Smooth muscle cell (in vitro differentiated cells): ENCODE data around the gene PRDM1. TPM values are rescaled to one million over a fixed set of nuclear protein-coding genes. Genes with fewer than 3 reads are reported as not detected.
"Not testable (repeated sequence)": the region's sequence is repeated elsewhere in the genome, so short reads cannot be mapped to it uniquely, and the experiment has no call there.

Source experiments
- DNase-seq: peaks from one replicate; lab custom pipeline; 2025; ENCODE audit not compliant: unreplicated experiment; lab: John Stamatoyannopoulos, UW
- H2AFZ ChIP-seq: fragments of 200-600 bp; sonication (generic); 2 replicates; pipeline ENCODE4 v1.6.0; 2016; ENCODE audit warnings: antibody characterized with exemption, low read depth, mild to moderate bottlenecking
- H3F3A ChIP-seq: fragments of 200-600 bp; sonication (generic); 2 replicates; pipeline ENCODE4 v1.6.0; 2017; ENCODE audit warnings: antibody characterized with exemption, low read depth
- H3K27ac ChIP-seq: fragments of 200-600 bp; sonication (generic); 2 replicates; pipeline ENCODE4 v1.5.1; 2016; ENCODE audit warnings: low read depth, mild to moderate bottlenecking
- H3K27me3 ChIP-seq: fragments of 200-600 bp; sonication (generic); 2 replicates; pipeline ENCODE4 v1.6.1; 2016; ENCODE audit warnings: low read depth, mild to moderate bottlenecking
- H3K36me3 ChIP-seq: fragments of 200-600 bp; sonication (generic); 2 replicates; pipeline ENCODE4 v1.5.1; 2016; ENCODE audit warnings: low read depth
- H3K4me1 ChIP-seq: fragments of 200-600 bp; sonication (generic); 2 replicates; pipeline ENCODE4 v1.5.1; 2016; ENCODE audit warnings: low read depth
- H3K4me2 ChIP-seq: fragments of 200-600 bp; sonication (generic); 2 replicates; pipeline ENCODE4 v1.6.0; 2016; ENCODE audit warnings: mild to moderate bottlenecking
- H3K4me3 ChIP-seq: fragments of 200-600 bp; sonication (generic); 2 replicates; pipeline ENCODE4 v1.5.1; 2016; ENCODE audit warnings: mild to moderate bottlenecking
- H3K79me2 ChIP-seq: fragments of 200-600 bp; sonication (generic); 2 replicates; pipeline ENCODE4 v1.6.0; 2016; ENCODE audit warnings: low read depth, mild to moderate bottlenecking
- H3K9ac ChIP-seq: fragments of 200-600 bp; sonication (generic); 2 replicates; pipeline ENCODE4 v1.6.0; 2016; ENCODE audit warnings: low read depth
- H3K9me3 ChIP-seq: fragments of 200-600 bp; sonication (generic); replicated peaks from 2 replicates; pipeline ENCODE4 v1.5.1; 2016; ENCODE audit warnings: low read depth
- H4K20me1 ChIP-seq: fragments of 200-600 bp; sonication (generic); 2 replicates; pipeline ENCODE4 v1.6.0; 2016; ENCODE audit warnings: low read depth
- WGBS: methylation state at CpG from one replicate; pipeline ENCODE4 v1.1.7; 2016; ENCODE audit warnings: low lambda C conversion rate; 5-methylcytosine and 5-hydroxymethylcytosine counted together
- polyA plus RNA-seq: library from polyadenylated mRNA; unstranded; fragments of >200 nt; fragmentation: Nextera tagmentation; extraction: Ambion mirVana; gene quantifications from 2 replicates; pipeline ENCODE4 v1.2.1, GENCODE V29; 2016
- total RNA-seq: library from RNA; depleted of rRNA; stranded (reverse); fragments of >200 nt; gene quantifications from 2 replicates; pipeline ENCODE4 v1.2.3, GENCODE V29; 2014
- TF ChIP-seq, protein P1 (sequence below): fragments of 200-600 bp; sonication (generic); IDR thresholded peaks from 2 replicates; pipeline ENCODE4 v1.5.1; 2017; ENCODE audit warnings: borderline replicate concordance, mild to moderate bottlenecking, antibody characterized with exemption; ENCODE audit not compliant: insufficient read depth, poor library complexity, severe bottlenecking

PRDM1 gene
- total and polyA plus RNA-seq, 2 experiments from 2014 or later, result 15.1 to 15.6 TPM

DNA sequence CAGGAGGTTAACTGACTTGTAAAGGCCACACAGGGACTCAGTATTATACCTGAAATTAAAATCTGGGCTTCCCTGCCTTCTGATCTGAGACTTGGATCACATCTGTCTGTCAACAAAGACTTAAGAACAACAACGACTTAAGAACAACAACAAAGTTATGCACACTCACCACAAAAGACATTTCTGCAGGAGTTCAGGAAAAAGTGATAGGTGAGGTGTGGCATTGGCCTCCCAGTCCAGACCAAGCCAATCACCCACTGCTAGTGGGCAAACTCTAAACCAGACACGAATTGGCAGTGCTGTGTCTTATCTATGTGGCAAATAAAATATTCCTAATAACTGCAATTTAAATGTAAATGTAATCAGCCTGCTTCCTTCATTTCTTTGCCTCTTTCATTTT, 61.3 kb downstream of the PRDM1 start:
- Histone ChIP-seq H3K4me1 (no peaks in the 10 kb centered on the region), H3K9me3 (no peaks in the 10 kb centered on the region), H3K9ac (no peak overlapping the region), H2AFZ (no peak overlapping the region), H3K27ac (no peak overlapping the region), H3K4me3 (no peak overlapping the region), H4K20me1 (no peaks in the 10 kb centered on the region), H3K79me2 (no peaks in the 10 kb centered on the region), H3F3A (no peaks in the 10 kb centered on the region), H3K27me3 (no peaks in the 10 kb centered on the region), H3K36me3 (no peaks in the 10 kb centered on the region), H3K4me2 (no peak overlapping the region)
- WGBS, result 57% methylated on average over 2 of the region's 2 CpGs
- DNase-seq, result no peak
- TF ChIP-seq, protein P1, sequence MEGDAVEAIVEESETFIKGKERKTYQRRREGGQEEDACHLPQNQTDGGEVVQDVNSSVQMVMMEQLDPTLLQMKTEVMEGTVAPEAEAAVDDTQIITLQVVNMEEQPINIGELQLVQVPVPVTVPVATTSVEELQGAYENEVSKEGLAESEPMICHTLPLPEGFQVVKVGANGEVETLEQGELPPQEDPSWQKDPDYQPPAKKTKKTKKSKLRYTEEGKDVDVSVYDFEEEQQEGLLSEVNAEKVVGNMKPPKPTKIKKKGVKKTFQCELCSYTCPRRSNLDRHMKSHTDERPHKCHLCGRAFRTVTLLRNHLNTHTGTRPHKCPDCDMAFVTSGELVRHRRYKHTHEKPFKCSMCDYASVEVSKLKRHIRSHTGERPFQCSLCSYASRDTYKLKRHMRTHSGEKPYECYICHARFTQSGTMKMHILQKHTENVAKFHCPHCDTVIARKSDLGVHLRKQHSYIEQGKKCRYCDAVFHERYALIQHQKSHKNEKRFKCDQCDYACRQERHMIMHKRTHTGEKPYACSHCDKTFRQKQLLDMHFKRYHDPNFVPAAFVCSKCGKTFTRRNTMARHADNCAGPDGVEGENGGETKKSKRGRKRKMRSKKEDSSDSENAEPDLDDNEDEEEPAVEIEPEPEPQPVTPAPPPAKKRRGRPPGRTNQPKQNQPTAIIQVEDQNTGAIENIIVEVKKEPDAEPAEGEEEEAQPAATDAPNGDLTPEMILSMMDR, result no peak

GRCh38 chr6:106149472-106150069, 63.4 kb downstream of the PRDM1 start:
- Histone ChIP-seq H3K9me3 (no peaks in the 10 kb centered on the region), H3F3A (no peaks in the 10 kb centered on the region), H3K27me3 (no peaks in the 10 kb centered on the region), H3K4me3 (no peak overlapping the region), H3K9ac (no peak overlapping the region), H3K36me3 (no peaks in the 10 kb centered on the region), H3K4me1 (no peaks in the 10 kb centered on the region), H3K27ac (no peak overlapping the region), H4K20me1 (no peaks in the 10 kb centered on the region), H3K4me2 (no peak overlapping the region), H3K79me2 (no peaks in the 10 kb centered on the region), H2AFZ (no peak overlapping the region)
- no peak for DNase-seq
- 89% methylated on average over 1 of the region's 1 CpG for WGBS
- TF ChIP-seq, protein P1, result no peak

- H3F3A ChIP-seq, H3K4me3 ChIP-seq, H3K27me3 ChIP-seq, H3K9me3 ChIP-seq, H2AFZ ChIP-seq, H3K4me2 ChIP-seq, DNase-seq, H3K36me3 ChIP-seq, H3K27ac ChIP-seq, H3K4me1 ChIP-seq, H4K20me1 ChIP-seq, H3K79me2 ChIP-seq, H3K9ac ChIP-seq: not testable (repeated sequence)
- 87% methylated on average over 3 of the region's 3 CpGs for WGBS
Measured at GRCh38 chr6:106152476-106152875, 66.3 kb downstream of the PRDM1 start.

DNA sequence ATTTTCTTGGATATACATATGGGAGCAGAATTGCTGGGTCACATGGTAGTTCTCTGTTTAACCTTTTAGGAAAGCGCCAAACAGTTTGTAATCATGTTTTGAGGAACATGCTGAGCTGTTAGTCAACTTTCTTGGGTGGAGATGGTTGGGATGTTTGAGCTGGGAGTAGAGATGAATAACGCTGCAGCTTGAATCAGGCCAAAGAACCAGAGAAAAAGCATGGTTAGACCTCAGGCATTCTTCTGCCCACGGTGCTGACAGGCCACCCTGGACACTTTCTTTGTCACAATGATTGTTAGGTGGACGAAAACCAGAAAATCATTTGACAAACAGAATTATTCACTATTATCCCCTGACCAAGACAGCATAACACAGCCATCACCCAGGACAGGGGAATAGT, 66.8 kb downstream of the PRDM1 start:
- Histone ChIP-seq H3K9me3 (no peaks in the 10 kb centered on the region), H3K4me3 (no peak overlapping the region), H4K20me1 (no peaks in the 10 kb centered on the region), H3K79me2 (no peaks in the 10 kb centered on the region), H3K9ac (no peak overlapping the region), H3K4me2 (no peak overlapping the region), H3K36me3 (no peaks in the 10 kb centered on the region), H3F3A (no peaks in the 10 kb centered on the region), H3K27me3 (no peaks in the 10 kb centered on the region), H3K4me1 (peaks cover 7% of the 10 kb centered on the region), H3K27ac (no peak overlapping the region), H2AFZ (no peak overlapping the region)
- DNase-seq, result no peak
- TF ChIP-seq, protein P1, result no peak
- WGBS, result 63% methylated on average over 4 of the region's 4 CpGs
